ENCODE results near the gene FOXN1. TPM values are rescaled to one million over a fixed set of nuclear protein-coding genes. Genes with fewer than 3 reads are reported as not detected.

FOXN1 gene
- total and polyA plus RNA-seq, 9 donors = 0.04 to 2.1 (median 0.07) TPM; not detected in 6

- peak overlapping the region; percentile 27 for H3K4me3 ChIP-seq (ENCODE audit: low read length)
- peaks cover 14% of the 10 kb centered on the region for H3K4me1 ChIP-seq (ENCODE audit: control insufficient read depth, insufficient read depth, low read length)
Observed at GRCh38 chr17:28553000-28553505, 46.9 kb downstream of the FOXN1 start.

GRCh38 chr17:28554565-28554964 lies 48.4 kb downstream of the FOXN1 start:
- H3K36me3 ChIP-seq (ENCODE audit: control insufficient read depth, insufficient read depth, low read length) = peaks cover 46% of the 10 kb centered on the region
- no peak for DNase-seq
- H3K9me3 ChIP-seq (replicated peaks; ENCODE audit: control insufficient read depth, low read depth, low read length) = no peaks in the 10 kb centered on the region
- H3K27ac ChIP-seq (ENCODE audit: low read length) = no peak overlapping the region
- H3K4me1 ChIP-seq (ENCODE audit: control insufficient read depth, insufficient read depth, low read length) = peaks cover 11% of the 10 kb centered on the region
- no peak overlapping the region for H3K4me3 ChIP-seq (ENCODE audit: low read length)
- no peaks in the 10 kb centered on the region for H3K27me3 ChIP-seq (ENCODE audit: control insufficient read depth, insufficient read depth, low read length)
- 78% methylated on average over 3 of the region's 6 CpGs for WGBS (ENCODE audit: insufficient coverage)

More at GRCh38 chr17:28553000-28553505, 46.9 kb downstream of the FOXN1 start:
- no peak for DNase-seq
- Histone ChIP-seq H3K27me3 (ENCODE audit: control insufficient read depth, insufficient read depth, low read length) (no peaks in the 10 kb centered on the region), H3K9me3 (replicated peaks; ENCODE audit: control insufficient read depth, low read depth, low read length) (no peaks in the 10 kb centered on the region), H3K36me3 (ENCODE audit: control insufficient read depth, insufficient read depth, low read length) (peaks cover 43% of the 10 kb centered on the region), H3K27ac (ENCODE audit: low read length) (no peak overlapping the region)
- 100% methylated on average over 1 of the region's 5 CpGs for WGBS (ENCODE audit: insufficient coverage)

GRCh38 chr17:28555022-28555421 lies 48.9 kb downstream of the FOXN1 start:
- no peak for DNase-seq
- no peaks in the 10 kb centered on the region for H3K27me3 ChIP-seq (ENCODE audit: control insufficient read depth, insufficient read depth, low read length)
- peaks cover 11% of the 10 kb centered on the region for H3K4me1 ChIP-seq (ENCODE audit: control insufficient read depth, insufficient read depth, low read length)
- no peaks in the 10 kb centered on the region for H3K9me3 ChIP-seq (replicated peaks; ENCODE audit: control insufficient read depth, low read depth, low read length)
- H3K4me3 ChIP-seq (ENCODE audit: low read length) = no peak overlapping the region
- H3K36me3 ChIP-seq (ENCODE audit: control insufficient read depth, insufficient read depth, low read length) = peaks cover 50% of the 10 kb centered on the region
- WGBS (ENCODE audit: insufficient coverage) = 86% methylated on average over 1 of the region's 3 CpGs
- H3K27ac ChIP-seq (ENCODE audit: low read length) = no peak overlapping the region

GRCh38 chr17:28563475-28563874 lies 57.3 kb downstream of the FOXN1 start:
- Histone ChIP-seq H3K4me3 (ENCODE audit: low read length) (no peak overlapping the region), H3K36me3 (ENCODE audit: control insufficient read depth, insufficient read depth, low read length) (peaks cover 22% of the 10 kb centered on the region), H3K9me3 (replicated peaks; ENCODE audit: control insufficient read depth, low read depth, low read length) (no peaks in the 10 kb centered on the region), H3K27ac (ENCODE audit: low read length) (no peak overlapping the region), H3K4me1 (ENCODE audit: control insufficient read depth, insufficient read depth, low read length) (peaks cover 7% of the 10 kb centered on the region), H3K27me3 (ENCODE audit: control insufficient read depth, insufficient read depth, low read length) (no peaks in the 10 kb centered on the region)
- no CpG with 5 or more reads among the region's 3 CpGs for WGBS (ENCODE audit: insufficient coverage)
- DNase-seq = no peak

GRCh38 chr17:28567604-28568003 lies 61.5 kb downstream of the FOXN1 start:
- H3K9me3 ChIP-seq (replicated peaks; ENCODE audit: control insufficient read depth, low read depth, low read length) = no peaks in the 10 kb centered on the region
- H3K4me3 ChIP-seq (ENCODE audit: low read length) = no peak overlapping the region
- H3K4me1 ChIP-seq (ENCODE audit: control insufficient read depth, insufficient read depth, low read length) = peaks cover 19% of the 10 kb centered on the region
- WGBS (ENCODE audit: insufficient coverage) = 87% methylated on average over 3 of the region's 3 CpGs
- H3K36me3 ChIP-seq (ENCODE audit: control insufficient read depth, insufficient read depth, low read length) = peaks cover 11% of the 10 kb centered on the region
- H3K27ac ChIP-seq (ENCODE audit: low read length) = no peak overlapping the region
- no peaks in the 10 kb centered on the region for H3K27me3 ChIP-seq (ENCODE audit: control insufficient read depth, insufficient read depth, low read length)
- no peak for DNase-seq

GRCh38 chr17:28569446-28569845 lies 63.3 kb downstream of the FOXN1 start:
- WGBS (ENCODE audit: insufficient coverage) = no CpG with 5 or more reads among the region's 1 CpG

GRCh38 chr17:28570716-28571360 lies 64.7 kb downstream of the FOXN1 start:
- H3K4me1 ChIP-seq (ENCODE audit: control insufficient read depth, insufficient read depth, low read length) = peaks cover 13% of the 10 kb centered on the region
- H3K27ac ChIP-seq (ENCODE audit: low read length) = peak overlapping the region; percentile 67
- H3K9me3 ChIP-seq (replicated peaks; ENCODE audit: control insufficient read depth, low read depth, low read length) = no peaks in the 10 kb centered on the region
- DNase-seq = no peak
- H3K36me3 ChIP-seq (ENCODE audit: control insufficient read depth, insufficient read depth, low read length) = no peaks in the 10 kb centered on the region
- under 1% methylated on average over 38 of the region's 39 CpGs for WGBS (ENCODE audit: insufficient coverage)
- H3K4me3 ChIP-seq (ENCODE audit: low read length) = peak overlapping the region; percentile 97
- H3K27me3 ChIP-seq (ENCODE audit: control insufficient read depth, insufficient read depth, low read length) = no peaks in the 10 kb centered on the region

More at GRCh38 chr17:28569446-28569845, 63.3 kb downstream of the FOXN1 start:
- Histone ChIP-seq H3K36me3 (ENCODE audit: control insufficient read depth, insufficient read depth, low read length) (no peaks in the 10 kb centered on the region), H3K9me3 (replicated peaks; ENCODE audit: control insufficient read depth, low read depth, low read length) (no peaks in the 10 kb centered on the region), H3K27ac (ENCODE audit: low read length) (no peak overlapping the region), H3K27me3 (ENCODE audit: control insufficient read depth, insufficient read depth, low read length) (no peaks in the 10 kb centered on the region), H3K4me1 (ENCODE audit: control insufficient read depth, insufficient read depth, low read length) (peaks cover 13% of the 10 kb centered on the region), H3K4me3 (ENCODE audit: low read length) (no peak overlapping the region)
- DNase-seq = no peak

- peaks cover 13% of the 10 kb centered on the region for H3K4me1 ChIP-seq (ENCODE audit: control insufficient read depth, insufficient read depth, low read length)
Observed at GRCh38 chr17:28571361-28572122, 65.4 kb downstream of the FOXN1 start, which contains the start of gene PIGS. PIGS (minus strand) TSS chr17:28571524; CDS start chr17:28571496, 28 bp downstream.

GRCh38 chr17:28572259-28573039 lies 66.3 kb downstream of the FOXN1 start:
- no peaks in the 10 kb centered on the region for H3K27me3 ChIP-seq (ENCODE audit: control insufficient read depth, insufficient read depth, low read length)
- H3K4me1 ChIP-seq (ENCODE audit: control insufficient read depth, insufficient read depth, low read length) = peaks cover 19% of the 10 kb centered on the region
- H3K4me3 ChIP-seq (ENCODE audit: low read length) = no peak overlapping the region
- no peak for DNase-seq
- no peaks in the 10 kb centered on the region for H3K9me3 ChIP-seq (replicated peaks; ENCODE audit: control insufficient read depth, low read depth, low read length)
- H3K36me3 ChIP-seq (ENCODE audit: control insufficient read depth, insufficient read depth, low read length) = peaks cover under 1% of the 10 kb centered on the region
- H3K27ac ChIP-seq (ENCODE audit: low read length) = no peak overlapping the region
- 79% methylated on average over 5 of the region's 5 CpGs for WGBS (ENCODE audit: insufficient coverage)

More at GRCh38 chr17:28571361-28572122, 65.4 kb downstream of the FOXN1 start, which contains the start of gene PIGS:
- Histone ChIP-seq H3K27me3 (ENCODE audit: control insufficient read depth, insufficient read depth, low read length) (no peaks in the 10 kb centered on the region), H3K9me3 (replicated peaks; ENCODE audit: control insufficient read depth, low read depth, low read length) (no peaks in the 10 kb centered on the region), H3K4me3 (ENCODE audit: low read length) (peak within 1 kb of the TSS; percentile 97), H3K36me3 (ENCODE audit: control insufficient read depth, insufficient read depth, low read length) (no peaks in the 10 kb centered on the region), H3K27ac (ENCODE audit: low read length) (peak within 1 kb of the TSS; percentile 67)
- WGBS (ENCODE audit: insufficient coverage) = 0% methylated on average over 37 of the region's 49 CpGs
- DNase-seq = peak; percentile 96

- Histone ChIP-seq H3K36me3 (ENCODE audit: control insufficient read depth, insufficient read depth, low read length) (peaks cover 6% of the 10 kb centered on the region), H3K4me3 (ENCODE audit: low read length) (no peak overlapping the region), H3K27me3 (ENCODE audit: control insufficient read depth, insufficient read depth, low read length) (no peaks in the 10 kb centered on the region), H3K4me1 (ENCODE audit: control insufficient read depth, insufficient read depth, low read length) (peaks cover 19% of the 10 kb centered on the region), H3K27ac (ENCODE audit: low read length) (no peak overlapping the region), H3K9me3 (replicated peaks; ENCODE audit: control insufficient read depth, low read depth, low read length) (no peaks in the 10 kb centered on the region)
- no peak for DNase-seq
Observed at GRCh38 chr17:28573040-28573380, 66.9 kb downstream of the FOXN1 start.
